ENCODE measurements around the gene MMS22L.

- TF ChIP-seq CTCF (IDR thresholded peaks at IDR 0.05) (no peak), POLR2A (IDR thresholded peaks at IDR 0.05) (no peak)
Measured at GRCh38 chr6:97282238-97282725, 734 bp downstream of the MMS22L start.

Measured in Peyer's patch (tissue), 4 donors.